SK-N-MC (cell line): ENCODE measurements around the gene L3HYPDH.

Experiments
- DNase-seq: peaks from one replicate; pipeline ENCODE4 v3.0.0-alpha.2; 2011; ENCODE audit warnings: low read depth, low spot score
- H3K27ac ChIP-seq: fragments of 200-600 bp; sonication (generic); 2 replicates; pipeline ENCODE4 v1.5.1; 2016; ENCODE audit warnings: mixed run types
- H3K36me3 ChIP-seq: fragments of 200-600 bp; sonication (generic); 2 replicates; pipeline ENCODE4 v1.6.1; 2017; ENCODE audit warnings: antibody characterized with exemption, low read length, mixed read lengths; ENCODE audit not compliant: insufficient read depth
- H3K4me3 ChIP-seq: fragments of 200-600 bp; sonication (generic); 2 replicates; pipeline ENCODE4 v1.5.1; 2016
- H3K9ac ChIP-seq: fragments of 200-600 bp; sonication (generic); 2 replicates; pipeline ENCODE4 v1.8.0; 2017; ENCODE audit warnings: mixed run types, mixed read lengths; ENCODE audit not compliant: insufficient read length
- H3K9me3 ChIP-seq: fragments of 200-600 bp; sonication (generic); 2 replicates; pipeline ENCODE4 v1.6.1; 2017; ENCODE audit warnings: low read depth, mild to moderate bottlenecking, antibody characterized with exemption, low read length, moderate library complexity, mixed read lengths
- EZH2 ChIP-seq: fragments of 200-600 bp; sonication (generic); IDR thresholded peaks from one replicate; pipeline ENCODE4 v1.6.1; 2017; ENCODE audit warnings: antibody characterized with exemption
- FOXP2 ChIP-seq: optimal IDR thresholded peaks from 2 replicates; pipeline ENCODE3; 2011; ENCODE audit warnings: mild to moderate bottlenecking, moderate library complexity; ENCODE audit not compliant: insufficient read depth; ENCODE audit errors: extremely low read length, control extremely low read depth
- POLR2AphosphoS5 ChIP-seq: IDR thresholded peaks from 2 replicates; pipeline ENCODE4 v1.6.1; 2012; ENCODE audit warnings: mild to moderate bottlenecking, low read depth, low read length, borderline replicate concordance

L3HYPDH gene

GRCh38 chr14:59483819-59484638 is at the start of gene L3HYPDH, which contains the start of gene JKAMP:
Gene L3HYPDH (minus strand): TSS chr14:59484408. CDS start chr14:59484316, 92 bp downstream.
Gene JKAMP (plus strand): TSS chr14:59484517. CDS start chr14:59484590, 73 bp downstream.
- peak within 1 kb of the TSS; percentile 75 for H3K27ac ChIP-seq
- no peaks in the 10 kb centered on the region for H3K9me3 ChIP-seq
- peak within 1 kb of the TSS; percentile 97 for H3K9ac ChIP-seq
- peaks cover 26% of the 10 kb centered on the region for H3K36me3 ChIP-seq
- peak within 1 kb of the TSS; percentile 97 for H3K4me3 ChIP-seq
- TF ChIP-seq EZH2 (no peak), FOXP2 (peak; percentile 56), POLR2AphosphoS5 (peak; percentile 93)
- DNase-seq: peak; percentile 66

- no peak for DNase-seq
- no peak overlapping the region for H3K27ac ChIP-seq
- H3K9me3 ChIP-seq: no peaks in the 10 kb centered on the region
- no peaks in the 10 kb centered on the region for H3K36me3 ChIP-seq
- no peak overlapping the region for H3K9ac ChIP-seq
- H3K4me3 ChIP-seq: no peak overlapping the region
- TF ChIP-seq POLR2AphosphoS5 (no peak), FOXP2 (no peak), EZH2 (no peak)
Observed at GRCh38 chr14:59532419-59532818, 48.2 kb upstream of the L3HYPDH start.

GRCh38 chr14:59530349-59530748 is 46.1 kb upstream of the L3HYPDH start:
- Histone ChIP-seq H3K4me3 (no peak overlapping the region), H3K36me3 (no peaks in the 10 kb centered on the region), H3K9ac (no peak overlapping the region), H3K9me3 (no peaks in the 10 kb centered on the region), H3K27ac (no peak overlapping the region)
- no peak for DNase-seq
- no peak for TF ChIP-seq POLR2AphosphoS5
- no peak for TF ChIP-seq FOXP2
- no peak for TF ChIP-seq EZH2

GRCh38 chr14:59529189-59529588 is 45.0 kb upstream of the L3HYPDH start:
- Histone ChIP-seq H3K9me3 (no peaks in the 10 kb centered on the region), H3K9ac (no peak overlapping the region), H3K36me3 (no peaks in the 10 kb centered on the region), H3K27ac (no peak overlapping the region), H3K4me3 (no peak overlapping the region)
- no peak for TF ChIP-seq FOXP2
- TF ChIP-seq EZH2: no peak
- TF ChIP-seq POLR2AphosphoS5: no peak
- DNase-seq: no peak

- TF ChIP-seq FOXP2 (no peak), POLR2AphosphoS5 (no peak), EZH2 (no peak)
- no peak overlapping the region for H3K27ac ChIP-seq
- no peaks in the 10 kb centered on the region for H3K36me3 ChIP-seq
- H3K4me3 ChIP-seq: no peak overlapping the region
- no peak overlapping the region for H3K9ac ChIP-seq
- no peaks in the 10 kb centered on the region for H3K9me3 ChIP-seq
- DNase-seq: no peak
Observed at GRCh38 chr14:59520224-59520623, 36.0 kb upstream of the L3HYPDH start.

GRCh38 chr14:59511916-59512575 is 27.8 kb upstream of the L3HYPDH start:
- TF ChIP-seq EZH2 (no peak), FOXP2 (no peak), POLR2AphosphoS5 (no peak)
- Histone ChIP-seq H3K36me3 (no peaks in the 10 kb centered on the region), H3K9me3 (no peaks in the 10 kb centered on the region), H3K4me3 (no peak overlapping the region), H3K27ac (no peak overlapping the region), H3K9ac (no peak overlapping the region)
- DNase-seq: no peak

- no peak for DNase-seq
- TF ChIP-seq POLR2AphosphoS5: no peak
- no peak for TF ChIP-seq EZH2
- no peak for TF ChIP-seq FOXP2
- Histone ChIP-seq H3K9me3 (no peaks in the 10 kb centered on the region), H3K9ac (no peak overlapping the region), H3K4me3 (no peak overlapping the region), H3K36me3 (no peaks in the 10 kb centered on the region), H3K27ac (no peak overlapping the region)
Observed at GRCh38 chr14:59510966-59511365, 26.8 kb upstream of the L3HYPDH start.

GRCh38 chr14:59510001-59510400 is 25.8 kb upstream of the L3HYPDH start:
- TF ChIP-seq POLR2AphosphoS5 (no peak), EZH2 (no peak), FOXP2 (no peak)
- no peaks in the 10 kb centered on the region for H3K36me3 ChIP-seq
- H3K4me3 ChIP-seq: no peak overlapping the region
- H3K9me3 ChIP-seq: no peaks in the 10 kb centered on the region
- H3K9ac ChIP-seq: no peak overlapping the region
- no peak for DNase-seq
- no peak overlapping the region for H3K27ac ChIP-seq
